PC-3 (cell line): Measurements from ENCODE around the gene ALDH16A1.

Experiments
- EZH2 ChIP-seq: fragments of 300-600 bp; sonication (generic); IDR thresholded peaks from one replicate; pipeline ENCODE4 v1.6.1; 2017; ENCODE audit warnings: antibody characterized with exemption, mild to moderate bottlenecking, low read length; ENCODE audit not compliant: unreplicated experiment
- EZH2phosphoT487 ChIP-seq: fragments of 300-600 bp; sonication (generic); IDR thresholded peaks from 2 replicates; pipeline ENCODE4 v1.6.1; 2018; ENCODE audit warnings: mild to moderate bottlenecking, antibody characterized with exemption, low read length, borderline replicate concordance
- TF ChIP-seq, protein P1 (sequence below): fragments of 300-600 bp; sonication (generic); conservative IDR thresholded peaks from 2 replicates; pipeline ENCODE4 v1.5.1; 2017; ENCODE audit warnings: antibody characterized with exemption, low read depth, mild to moderate bottlenecking, low read length

DNA sequence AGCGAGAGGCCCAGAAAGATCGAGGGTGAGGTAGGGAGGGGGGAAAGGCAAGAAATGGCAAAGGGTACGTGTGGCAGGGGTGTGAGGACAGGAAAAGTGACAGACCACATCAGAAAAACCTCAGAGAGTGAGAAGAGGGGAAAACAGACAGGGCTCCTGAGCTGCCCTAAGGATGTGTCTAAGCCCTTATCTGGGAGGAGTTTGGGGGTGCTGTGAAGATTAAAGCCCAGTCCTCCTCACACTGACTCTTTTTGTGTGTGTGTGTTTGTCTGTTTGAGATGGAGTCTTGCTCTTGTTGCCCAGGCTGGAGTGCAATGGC, 29.1 kb upstream of the ALDH16A1 start:
- TF ChIP-seq, protein P1, sequence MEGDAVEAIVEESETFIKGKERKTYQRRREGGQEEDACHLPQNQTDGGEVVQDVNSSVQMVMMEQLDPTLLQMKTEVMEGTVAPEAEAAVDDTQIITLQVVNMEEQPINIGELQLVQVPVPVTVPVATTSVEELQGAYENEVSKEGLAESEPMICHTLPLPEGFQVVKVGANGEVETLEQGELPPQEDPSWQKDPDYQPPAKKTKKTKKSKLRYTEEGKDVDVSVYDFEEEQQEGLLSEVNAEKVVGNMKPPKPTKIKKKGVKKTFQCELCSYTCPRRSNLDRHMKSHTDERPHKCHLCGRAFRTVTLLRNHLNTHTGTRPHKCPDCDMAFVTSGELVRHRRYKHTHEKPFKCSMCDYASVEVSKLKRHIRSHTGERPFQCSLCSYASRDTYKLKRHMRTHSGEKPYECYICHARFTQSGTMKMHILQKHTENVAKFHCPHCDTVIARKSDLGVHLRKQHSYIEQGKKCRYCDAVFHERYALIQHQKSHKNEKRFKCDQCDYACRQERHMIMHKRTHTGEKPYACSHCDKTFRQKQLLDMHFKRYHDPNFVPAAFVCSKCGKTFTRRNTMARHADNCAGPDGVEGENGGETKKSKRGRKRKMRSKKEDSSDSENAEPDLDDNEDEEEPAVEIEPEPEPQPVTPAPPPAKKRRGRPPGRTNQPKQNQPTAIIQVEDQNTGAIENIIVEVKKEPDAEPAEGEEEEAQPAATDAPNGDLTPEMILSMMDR = no peak
- TF ChIP-seq EZH2phosphoT487 (no peak), EZH2 (no peak)
